ENCODE measurements around the gene PEX14. TPM values are rescaled to one million over a fixed set of nuclear protein-coding genes. Genes with fewer than 3 reads are reported as not detected.

Gene PEX14
- total and polyA plus RNA-seq, 11 donors = 14.9 to 28.7 (median 20.4) TPM

DNA sequence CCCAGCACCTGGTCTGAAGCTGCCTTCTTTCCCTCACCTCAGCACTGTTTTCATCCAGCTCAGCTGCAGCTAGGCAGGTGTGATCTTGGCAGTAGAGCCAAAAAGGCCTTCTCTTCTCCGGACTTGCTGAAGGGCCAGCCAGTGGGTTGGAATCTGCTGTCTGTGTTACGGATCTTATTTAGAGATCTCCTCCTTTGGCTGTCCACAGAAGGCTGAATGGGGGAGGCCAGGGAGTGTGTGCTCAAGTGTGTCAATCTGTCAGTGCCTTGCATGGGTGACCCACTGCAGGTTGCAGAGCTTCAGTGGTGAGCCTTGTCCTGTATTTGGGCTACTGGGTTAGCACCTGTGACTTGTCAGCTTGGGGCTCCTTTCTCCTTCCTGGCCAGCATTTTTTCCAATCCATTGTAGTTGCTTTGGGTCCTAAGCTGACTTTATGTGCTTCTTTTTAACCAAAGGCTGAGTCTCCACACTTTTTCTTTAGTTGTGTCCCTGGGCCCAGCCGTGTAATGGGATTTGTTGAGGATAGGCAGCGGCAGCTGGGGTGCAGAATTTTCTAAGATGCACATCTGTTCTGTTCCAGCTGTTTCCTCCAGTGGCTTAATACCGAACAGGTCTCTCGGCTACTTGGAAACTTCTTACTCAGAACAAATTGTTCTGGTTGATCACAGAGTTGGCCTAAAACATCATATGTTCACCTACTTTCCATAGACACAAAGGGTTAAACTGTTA, 126.8 kb downstream of the PEX14 start:
- intact Hi-C loops (cut with DNase I) = no loop called here
- ATAC-seq (no peak), DNase-seq (no peak)
- Histone ChIP-seq H3K4me3 (no peak overlapping the region), H3K4me1 (peaks cover 0 to 3% (median 0%) of the 10 kb centered on the region in 12 donors), H3K27ac (no peak overlapping the region), H3K36me3 (peaks cover 0 to 18% (median 11%) of the 10 kb centered on the region in 9 donors), H3K27me3 (no peaks in the 10 kb centered on the region), H3K9me3 (no peaks in the 10 kb centered on the region)
- TF ChIP-seq, protein P1, sequence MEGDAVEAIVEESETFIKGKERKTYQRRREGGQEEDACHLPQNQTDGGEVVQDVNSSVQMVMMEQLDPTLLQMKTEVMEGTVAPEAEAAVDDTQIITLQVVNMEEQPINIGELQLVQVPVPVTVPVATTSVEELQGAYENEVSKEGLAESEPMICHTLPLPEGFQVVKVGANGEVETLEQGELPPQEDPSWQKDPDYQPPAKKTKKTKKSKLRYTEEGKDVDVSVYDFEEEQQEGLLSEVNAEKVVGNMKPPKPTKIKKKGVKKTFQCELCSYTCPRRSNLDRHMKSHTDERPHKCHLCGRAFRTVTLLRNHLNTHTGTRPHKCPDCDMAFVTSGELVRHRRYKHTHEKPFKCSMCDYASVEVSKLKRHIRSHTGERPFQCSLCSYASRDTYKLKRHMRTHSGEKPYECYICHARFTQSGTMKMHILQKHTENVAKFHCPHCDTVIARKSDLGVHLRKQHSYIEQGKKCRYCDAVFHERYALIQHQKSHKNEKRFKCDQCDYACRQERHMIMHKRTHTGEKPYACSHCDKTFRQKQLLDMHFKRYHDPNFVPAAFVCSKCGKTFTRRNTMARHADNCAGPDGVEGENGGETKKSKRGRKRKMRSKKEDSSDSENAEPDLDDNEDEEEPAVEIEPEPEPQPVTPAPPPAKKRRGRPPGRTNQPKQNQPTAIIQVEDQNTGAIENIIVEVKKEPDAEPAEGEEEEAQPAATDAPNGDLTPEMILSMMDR (IDR thresholded peaks at IDR 0.05) = no peak
- no peak for TF ChIP-seq POLR2A (IDR thresholded peaks at IDR 0.05)
- 90 to 95% (median 92%) methylated on average over 6 of the region's 6 CpGs for WGBS, 4 donors

DNA sequence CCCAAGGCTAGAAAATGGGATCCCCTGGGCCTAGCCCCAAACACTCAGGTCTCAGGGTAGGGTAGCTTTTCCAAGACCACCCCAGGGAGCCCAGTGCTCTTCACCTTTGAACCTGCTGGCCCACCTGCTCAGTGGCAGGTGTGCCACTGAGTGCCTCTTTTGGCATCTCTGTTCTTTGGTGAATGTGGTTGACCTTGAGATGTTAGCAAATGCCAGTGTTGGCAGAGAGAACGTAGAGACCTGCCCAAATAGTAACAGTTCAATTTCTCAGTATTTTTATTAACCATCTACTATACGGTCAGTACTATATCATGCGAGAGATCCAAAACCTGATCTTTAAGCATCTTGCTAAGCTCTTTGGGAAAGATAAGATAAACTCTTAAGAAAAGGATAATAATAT, 128.2 kb downstream of the PEX14 start:
- Histone ChIP-seq H3K27me3 (no peaks in the 10 kb centered on the region), H3K27ac (no peak overlapping the region), H3K9me3 (no peaks in the 10 kb centered on the region), H3K36me3 (peaks cover 0 to 18% (median 11%) of the 10 kb centered on the region in 9 donors), H3K4me3 (no peak overlapping the region), H3K4me1 (no peaks in the 10 kb centered on the region)
- 82 to 94% (median 85%) methylated on average over 3 of the region's 3 CpGs for WGBS, 4 donors
- ATAC-seq (no peak), DNase-seq (no peak)
- TF ChIP-seq, protein P1 (IDR thresholded peaks at IDR 0.05) = no peak
- TF ChIP-seq POLR2A (IDR thresholded peaks at IDR 0.05) = no peak
- intact Hi-C loops (cut with DNase I) = no loop called here

DNA sequence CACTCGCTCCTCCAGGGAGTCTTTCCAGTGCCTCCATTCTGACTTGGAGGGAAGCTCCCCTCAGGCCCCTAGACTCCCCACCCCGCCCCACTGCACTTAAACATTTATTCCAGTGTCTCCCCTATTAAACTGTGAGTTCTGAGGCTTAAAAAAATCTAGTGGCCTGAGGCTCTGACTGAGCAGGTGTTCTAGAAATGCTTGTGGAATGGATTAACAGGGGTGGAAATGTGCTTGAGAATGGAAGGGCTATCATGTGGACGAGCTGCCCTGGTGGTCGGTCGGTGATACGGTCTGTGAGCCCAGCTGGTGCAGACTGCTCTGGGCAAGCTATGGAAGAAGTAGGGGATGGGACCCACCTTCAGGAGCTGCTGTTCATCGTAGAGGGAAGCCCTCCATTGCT, 130.2 kb downstream of the PEX14 start:
- H3K4me1 ChIP-seq = no peaks in the 10 kb centered on the region
- no peak overlapping the region for H3K27ac ChIP-seq
- no peak for TF ChIP-seq POLR2A (IDR thresholded peaks at IDR 0.05)
- TF ChIP-seq, protein P1 (IDR thresholded peaks at IDR 0.05) = no peak
- ATAC-seq (peak in 1 of 4 donors; percentile 15), DNase-seq (no peak)
- H3K36me3 ChIP-seq = peaks cover 0 to 16% (median 4%) of the 10 kb centered on the region in 9 donors
- no peak overlapping the region for H3K4me3 ChIP-seq
- no peaks in the 10 kb centered on the region for H3K9me3 ChIP-seq
- intact Hi-C loops (cut with DNase I) = no loop called here
- H3K27me3 ChIP-seq = no peaks in the 10 kb centered on the region
- WGBS, 4 donors = 88 to 98% (median 98%) methylated on average over 7 of the region's 7 CpGs

DNA sequence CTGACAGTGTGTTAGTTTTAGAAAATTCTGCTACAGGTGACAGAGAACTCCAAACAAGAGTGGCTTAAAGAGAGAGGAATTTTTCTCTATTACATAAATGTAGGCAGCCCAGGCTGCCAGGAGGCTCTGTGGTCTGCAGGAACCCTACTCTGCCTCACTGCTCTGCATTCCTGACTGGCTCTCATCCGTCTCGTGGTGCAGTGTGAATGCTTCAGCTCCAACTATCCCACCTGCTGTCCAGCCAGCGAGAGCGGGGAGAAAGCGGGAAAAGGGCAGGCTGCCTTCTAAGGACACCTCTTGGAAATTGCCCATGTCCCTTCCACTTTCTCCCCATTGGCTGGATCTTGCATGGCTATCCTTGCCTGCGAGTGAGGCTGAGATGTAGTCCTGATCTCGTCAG, 131.3 kb downstream of the PEX14 start:
- H3K4me3 ChIP-seq = no peak overlapping the region
- H3K36me3 ChIP-seq = peaks cover 0 to 5% (median 0%) of the 10 kb centered on the region in 9 donors
- no peak for TF ChIP-seq POLR2A (IDR thresholded peaks at IDR 0.05)
- TF ChIP-seq, protein P1 (IDR thresholded peaks at IDR 0.05) = no peak
- no peak for ATAC-seq
- intact Hi-C loops (cut with DNase I) = no loop called here
- WGBS, 4 donors = 89 to 94% (median 93%) methylated on average over 7 of the region's 7 CpGs
- H3K27ac ChIP-seq = no peak overlapping the region
- H3K4me1 ChIP-seq = peaks cover 0 to 7% (median under 1%) of the 10 kb centered on the region in 12 donors
- DNase-seq = no peak
- H3K27me3 ChIP-seq = no peaks in the 10 kb centered on the region
- no peaks in the 10 kb centered on the region for H3K9me3 ChIP-seq

Measured in heart left ventricle (tissue), 16 donors.